Mesenteric fat pad (tissue), 1 donor: ENCODE data around the gene ZNF865. TPM values are rescaled to one million over a fixed set of nuclear protein-coding genes. Genes with fewer than 3 reads are reported as not detected.

ENCODE experiments used
- DNase-seq: peaks from one replicate; pipeline ENCODE4 v3.0.0-alpha.2; 2020; ENCODE audit warnings: low spot score
- total RNA-seq: library from RNA; stranded (reverse); fragmentation: NEBNext Ultra II Directional; extraction: Animal tissue kit (Norgen Biotek cat#: 25700); gene quantifications from one replicate; pipeline ENCODE4 v1.2.1, GENCODE V29; 2021
- donor health status: DM: yes; HTN: yes; CAD: no.

ZNF865 gene
- total RNA-seq, 1 donor from 2014 or later = 12.0 TPM

- DNase-seq = no peak
These were observed 39.5 kb downstream of the ZNF865 start for GRCh38 chr19:55644842-55645511.

DNA sequence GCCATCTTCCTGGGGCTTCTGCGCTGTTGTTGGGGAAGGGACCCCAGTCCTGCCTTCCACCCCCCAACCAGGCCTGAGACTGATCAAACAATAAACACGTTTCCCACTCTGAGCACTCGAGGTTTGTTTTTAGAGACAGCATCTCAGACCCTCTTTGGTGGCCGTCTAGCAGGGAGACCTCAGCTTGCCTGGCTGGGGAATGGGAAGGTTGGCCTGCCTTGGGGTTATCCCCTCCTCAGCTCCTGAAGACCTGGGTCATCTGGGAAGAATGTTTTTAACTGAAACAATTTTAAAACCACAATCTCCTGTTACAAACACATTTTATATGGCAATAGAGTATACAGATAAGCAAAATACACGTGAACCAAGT lies 40.0 kb downstream of the ZNF865 start:
- no peak for DNase-seq

DNA sequence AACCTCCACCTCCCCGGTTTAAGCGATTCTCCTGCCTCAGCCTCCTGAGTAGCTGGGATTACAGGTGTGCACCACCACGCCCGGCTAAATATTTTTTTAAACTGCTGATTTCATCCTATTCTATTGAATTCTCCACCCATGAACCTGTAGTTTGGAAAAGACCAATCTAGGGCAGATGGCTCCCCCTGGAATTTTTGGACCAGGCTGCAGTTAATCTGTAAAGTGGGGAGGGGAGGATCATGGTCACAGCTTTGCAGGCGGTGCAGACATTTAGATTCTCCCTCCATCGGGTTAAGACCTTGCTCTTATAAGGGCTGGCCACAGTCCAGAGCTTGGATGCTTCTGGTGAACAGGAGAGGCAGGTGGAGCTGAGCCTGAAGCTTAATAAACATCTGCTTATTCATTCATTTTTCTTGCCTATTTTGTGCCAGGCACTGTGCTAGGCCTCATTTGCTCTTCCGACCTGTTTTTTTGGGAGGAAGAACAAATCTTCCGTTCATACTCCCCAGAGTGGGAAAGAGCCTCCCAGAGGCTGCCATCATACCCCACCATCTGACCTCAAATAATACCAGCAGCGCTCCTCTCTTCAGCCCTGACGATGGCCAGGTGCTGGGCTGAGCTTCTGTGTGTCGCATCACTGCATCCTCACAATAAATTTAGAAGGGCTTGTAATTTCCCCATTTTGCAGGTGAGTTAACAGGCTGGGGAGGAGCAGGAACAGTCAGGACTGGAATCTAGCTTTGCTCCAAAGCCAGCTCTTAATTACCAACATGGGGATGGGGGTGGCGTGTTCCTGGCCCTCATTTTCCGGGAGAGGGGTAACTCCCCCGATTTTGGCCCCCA lies 41.7 kb downstream of the ZNF865 start:
- DNase-seq = no peak

DNA sequence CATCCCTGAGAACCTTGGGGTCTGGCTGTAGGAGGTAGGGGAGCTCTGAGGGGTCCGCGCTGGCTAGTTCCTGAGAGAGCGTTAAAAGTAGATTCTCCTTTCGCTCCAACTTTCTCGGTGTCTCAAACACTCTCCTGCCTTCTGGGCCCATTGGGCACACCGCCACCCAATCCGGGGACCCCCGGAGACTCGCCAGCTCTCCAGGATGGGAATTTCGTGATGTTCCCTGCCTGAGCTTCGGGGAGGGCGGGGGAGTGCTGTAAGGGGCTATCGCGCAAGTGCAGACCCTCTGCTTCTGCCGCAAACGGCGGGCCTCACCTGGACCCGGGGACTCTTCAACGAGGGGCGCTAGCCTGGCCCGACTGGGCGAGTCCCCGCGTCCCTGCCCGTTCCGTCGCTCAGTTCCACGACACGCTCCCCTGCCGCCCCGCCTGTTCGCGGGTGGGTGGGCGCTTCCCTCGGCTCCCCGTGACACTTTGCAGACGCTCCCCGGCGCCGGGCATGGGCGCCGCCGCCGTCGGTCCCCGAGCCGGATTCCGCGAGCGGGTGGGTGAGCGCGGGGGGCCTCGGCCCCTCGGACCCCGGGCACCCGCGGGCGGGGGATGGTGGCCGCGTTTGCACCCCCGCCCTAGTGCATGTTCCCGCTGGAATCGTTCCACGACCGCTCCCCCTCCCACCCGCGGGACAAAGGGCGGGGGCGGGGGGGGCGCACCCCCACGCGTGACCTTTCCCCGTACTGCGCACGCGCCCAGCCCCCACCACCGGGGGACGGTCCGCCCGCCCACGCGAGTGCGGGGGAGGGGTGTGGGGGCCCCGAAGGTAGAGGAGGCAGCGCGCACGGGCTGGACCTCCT lies 42.5 kb downstream of the ZNF865 start, which contains the start of gene CCDC106:
CCDC106 (plus strand) TSS at position 481 of the 853 bp plus-strand sequence. CDS start 835 bp downstream, outside the sequence.
- DNase-seq = no peak

GRCh38 chr19:55648585-55649267 lies 43.3 kb downstream of the ZNF865 start:
- no peak for DNase-seq

GRCh38 chr19:55649268-55650125 lies 44.0 kb downstream of the ZNF865 start:
- no peak for DNase-seq

DNA sequence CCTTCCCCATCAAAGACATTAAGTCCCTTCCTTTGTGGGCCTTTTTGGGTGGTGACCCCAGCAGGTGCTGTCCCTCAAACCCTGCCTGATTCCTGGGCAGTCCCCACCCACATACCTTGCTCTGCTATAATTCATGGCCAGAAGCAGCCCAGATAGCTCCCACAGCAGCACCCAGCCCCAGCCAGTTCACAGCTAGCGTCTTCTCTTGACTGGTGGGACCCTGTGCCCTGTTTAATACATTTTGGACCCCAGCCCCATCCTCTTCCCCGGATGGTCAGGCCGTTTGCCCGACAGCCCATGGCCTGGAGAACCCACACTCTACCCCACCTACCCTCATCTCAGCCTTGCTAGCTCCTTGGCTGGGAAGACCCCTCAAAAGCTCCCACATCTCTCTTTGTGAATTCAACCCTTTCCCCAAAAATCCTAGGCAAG lies 44.7 kb downstream of the ZNF865 start:
- DNase-seq = no peak

- DNase-seq = no peak
These were observed 45.3 kb downstream of the ZNF865 start for GRCh38 chr19:55650602-55651230.

DNA sequence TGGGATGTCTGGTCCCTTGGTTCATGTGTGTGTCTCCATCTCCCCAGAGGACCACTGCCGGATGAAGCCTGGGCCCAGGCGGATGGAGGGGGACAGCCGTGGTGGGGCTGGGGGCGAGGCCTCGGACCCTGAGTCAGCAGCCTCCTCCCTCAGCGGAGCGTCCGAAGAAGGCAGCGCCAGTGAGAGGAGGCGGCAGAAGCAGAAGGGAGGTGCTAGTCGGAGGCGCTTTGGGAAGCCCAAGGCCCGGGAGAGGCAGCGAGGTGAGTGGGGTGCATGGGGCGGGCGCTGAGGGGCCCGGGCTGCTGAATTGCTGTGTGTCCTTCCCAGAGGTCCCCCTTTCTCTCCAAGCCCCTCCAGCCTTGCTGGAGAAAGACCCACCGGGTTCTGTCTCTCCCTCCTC lies 45.8 kb downstream of the ZNF865 start:
- DNase-seq = no peak

DNA sequence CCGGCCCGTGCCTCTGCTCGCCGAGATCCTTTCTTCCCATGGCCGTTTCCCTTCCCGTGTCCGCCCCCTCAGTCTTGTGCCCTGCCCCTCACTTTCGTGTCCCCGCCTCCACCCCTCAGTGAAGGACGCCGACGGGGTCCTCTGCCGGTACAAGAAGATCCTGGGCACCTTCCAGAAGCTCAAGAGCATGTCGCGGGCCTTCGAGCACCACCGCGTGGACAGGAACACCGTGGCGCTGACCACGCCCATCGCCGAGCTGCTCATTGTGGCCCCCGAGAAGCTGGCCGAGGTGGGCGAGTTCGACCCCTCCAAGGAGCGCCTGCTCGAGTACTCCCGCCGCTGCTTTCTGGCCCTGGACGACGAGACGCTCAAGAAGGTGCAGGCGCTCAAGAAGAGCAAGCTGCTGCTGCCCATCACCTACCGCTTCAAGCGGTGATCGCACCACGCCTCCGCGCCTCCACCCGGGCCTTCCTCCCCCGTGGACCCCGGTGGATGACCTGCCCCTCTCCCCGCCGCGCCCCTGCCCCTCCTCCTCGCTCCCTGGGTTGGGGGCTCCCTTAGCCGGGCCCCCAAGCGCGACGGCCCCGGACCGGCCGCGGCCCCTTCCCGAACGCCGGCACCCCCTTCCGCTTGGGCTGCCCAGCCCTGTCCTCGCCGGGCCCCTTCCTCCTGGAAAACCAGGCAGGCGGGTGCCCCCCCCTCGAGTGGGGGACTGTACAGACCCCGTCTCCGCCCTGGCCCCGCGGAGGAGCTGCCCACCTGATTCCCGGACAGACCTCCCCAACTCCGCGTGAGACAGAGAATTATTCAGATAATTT lies 47.1 kb downstream of the ZNF865 start:
- no peak for DNase-seq

- peak; percentile 99 for DNase-seq
These were observed 48.3 kb downstream of the ZNF865 start for GRCh38 chr19:55653651-55654322.

- peak; percentile 99 for DNase-seq
These were observed 48.9 kb downstream of the ZNF865 start for GRCh38 chr19:55654323-55654867.

DNA sequence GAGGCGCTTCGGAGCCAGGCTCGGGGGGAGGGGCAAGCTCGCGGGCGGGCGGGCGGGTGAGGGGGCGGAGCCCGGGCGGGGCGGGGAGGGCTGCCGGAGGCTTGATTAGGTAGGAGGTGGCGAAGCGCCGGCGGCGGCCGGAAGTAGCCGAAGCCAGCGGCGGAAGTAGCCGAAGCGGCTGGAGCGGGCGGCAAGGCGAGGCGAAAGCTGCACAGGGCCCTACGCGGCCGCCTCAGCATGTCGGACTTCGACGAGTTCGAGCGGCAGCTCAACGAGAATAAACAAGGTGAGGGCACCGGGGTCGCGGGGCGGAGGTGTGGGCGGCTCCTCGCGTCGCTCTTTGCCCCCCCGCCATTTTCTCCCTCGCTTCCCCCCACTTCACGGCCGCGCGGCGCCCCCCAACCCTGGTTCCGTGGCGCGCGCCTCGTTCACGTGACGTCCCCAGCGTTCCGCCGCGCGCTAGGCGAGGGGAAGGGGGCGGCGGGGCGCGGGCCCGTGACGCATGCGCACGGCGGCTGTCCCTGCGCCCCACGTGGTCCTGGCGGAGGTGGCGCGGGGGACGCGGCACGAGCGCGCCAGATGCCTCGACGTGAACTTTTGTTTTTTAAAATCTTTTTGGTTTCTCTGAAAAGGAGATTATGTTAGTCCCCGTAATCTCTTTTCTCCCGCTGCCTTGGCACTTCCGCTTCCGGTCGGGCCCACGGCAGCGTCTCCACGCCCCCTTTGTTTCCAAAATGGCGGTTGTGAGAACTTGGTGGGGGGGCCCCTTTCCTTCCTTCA lies 49.6 kb downstream of the ZNF865 start, which contains the start of gene U2AF2:
U2AF2 (plus strand) TSS at position 168 of the 780 bp plus-strand sequence; CDS start at position 238, 70 bp downstream.
- DNase-seq = peak; percentile 98

GRCh38 chr19:55655648-55656040 lies 50.2 kb downstream of the ZNF865 start:
- DNase-seq = no peak

- DNase-seq = no peak
These were observed 51.1 kb downstream of the ZNF865 start for GRCh38 chr19:55656552-55656951.

- no peak for DNase-seq
These were observed 51.7 kb downstream of the ZNF865 start for GRCh38 chr19:55656988-55657747.
